Heart left ventricle (tissue), 16 donors: ENCODE measurements around the gene CDH11. TPM values are rescaled to one million over a fixed set of nuclear protein-coding genes. Genes with fewer than 3 reads are reported as not detected.

Source experiments
- ATAC-seq, 4 donors: fragments of 200-7000 bp; cut with Tn5 transposase; one replicate each; pipeline ENCODE4 v1.9.1; 2020 to 2022; ENCODE audit warnings: moderate library complexity in 4 of 4, mild to moderate bottlenecking in 3 of 4, moderate number of reproducible peaks in 1 of 4
- DNase-seq, 5 donors: peaks; one replicate each; pipeline ENCODE4 v3.0.0-alpha.2; 2020
- H3K27ac ChIP-seq, 12 donors: fragments of 200-600 bp; sonication (generic) in 4 of 12; one replicate each; pipeline versions ENCODE4 v1.5.0 to v1.8.0; 2016 to 2022; ENCODE audit warnings: mild to moderate bottlenecking in 2 of 12
- H3K27me3 ChIP-seq, 9 donors: fragments of 200-600 bp; sonication (generic) in 2 of 9; one replicate each; pipeline versions ENCODE4 v1.5.1 to v1.8.0; 2016 to 2022; ENCODE audit warnings: mild to moderate bottlenecking in 3 of 9
- H3K36me3 ChIP-seq, 9 donors: fragments of 200-600 bp; sonication (generic) in 2 of 9; one replicate each; pipeline versions ENCODE4 v1.5.0 to v1.8.0; 2018 to 2022; ENCODE audit warnings: mild to moderate bottlenecking in 2 of 9
- H3K4me1 ChIP-seq, 12 donors: fragments of 200-600 bp; sonication (generic) in 4 of 12; one replicate each; pipeline versions ENCODE4 v1.5.0 to v1.8.0; 2016 to 2022; ENCODE audit warnings: mild to moderate bottlenecking in 3 of 12
- H3K4me3 ChIP-seq, 12 donors: fragments of 200-600 bp; sonication (generic) in 4 of 12; one replicate each; pipeline versions ENCODE4 v1.5.0 to v1.8.0; 2017 to 2022; ENCODE audit warnings: mild to moderate bottlenecking in 9 of 12, moderate library complexity in 4 of 12
- H3K9me3 ChIP-seq, 12 donors: fragments of 200-600 bp; sonication (generic) in 4 of 12; one replicate each; pipeline versions ENCODE4 v1.5.0 to v1.8.0; 2016 to 2022; ENCODE audit warnings: mild to moderate bottlenecking in 1 of 12
- POLR2A ChIP-seq, 2 donors: fragments of 450-650 bp; IDR thresholded peaks; one replicate each; pipeline ENCODE4 v1.6.1; 2017; ENCODE audit warnings: antibody characterized with exemption in 2 of 2, mild to moderate bottlenecking in 2 of 2, moderate library complexity in 2 of 2
- WGBS, 4 donors: extraction: QIAGEN DNeasy Blood & Tissue Kit in 2 of 4; methylation state at CpG; one replicate each; pipeline versions ENCODE4 v1.1.5 to v1.1.7; 2013 to 2018; 5-methylcytosine and 5-hydroxymethylcytosine counted together
- intact Hi-C, 10 donors: fragments of 100-400 bp; cut with DNase I; formaldehyde crosslinking; loops; one replicate each; pipeline versions ENCODE4 v1.11.1 to v1.14.2; 2022
- polyA plus RNA-seq, 2 donors: library from polyadenylated mRNA; stranded (reverse); fragments of 200-250 nt; gene quantifications; one replicate each; pipeline ENCODE4 v1.2.3, GENCODE V29; 2013
- total RNA-seq, 9 donors: library from RNA; depleted of rRNA in 2 of 9; stranded (reverse); fragments of >200 nt in 2 of 9; fragmentation: NEBNext Ultra II Directional in 3 of 9; extraction: Animal tissue kit (Norgen Biotek cat#: 25700) in 3 of 9; gene quantifications; one replicate each; pipeline versions ENCODE4 v1.1.0 to v1.2.4, GENCODE V29; 2016 to 2023
- TF ChIP-seq, protein P1 (sequence below), 12 donors: fragments of 200-600 bp; sonication (generic) in 4 of 12; IDR thresholded peaks; one replicate each; pipeline versions ENCODE4 v1.5.0 to v1.8.0; 2018 to 2022; ENCODE audit warnings: antibody characterized with exemption in 12 of 12, mild to moderate bottlenecking in 5 of 12
- donor health status: ischemic (EF 13 %, LVEDD 7.1; RV severe dilation, severe dysfunction).
- donor health status: healthy with polysubstance abuse.
- donor health status: DM: no; HTN: yes; CAD: no.
- donor health status: DM: no; HTN: no; CAD: no.
- donor health status: ischemic (EF 25% LVEDD 6.9; RV normal size, moderate dysfunction).
- donor health status: ischemic (EF 25% LVEDD 5.7; RV mildly dilated, moderate dysfunction).
- donor health status: healthy.
- donor health status: DM: yes; HTN: yes; CAD: no.
- donor health status: ischemic (EF 35%, LVEDD 5.7; RV mildly dilated, moderate dysfunction).
- donor health status: nonischemic (EF 11% LVEDD 7.7; RV severe dilation, severe dysfunction).
- donor health status: DM: yes; HTN: yes; CAD: no.
- donor health status: PGD.
- donor health status: ischemic (EF 29% LVEDD 5.4; RV normal size, mild dysfunction).
- donor health status: nonischemic (EF 23%, LVEDD 6.1; RV moderate dilation, normal function).

The CDH11 gene
- total and polyA plus RNA-seq, 11 donors: 1.4 to 37.1 (median 7.4) TPM

DNA sequence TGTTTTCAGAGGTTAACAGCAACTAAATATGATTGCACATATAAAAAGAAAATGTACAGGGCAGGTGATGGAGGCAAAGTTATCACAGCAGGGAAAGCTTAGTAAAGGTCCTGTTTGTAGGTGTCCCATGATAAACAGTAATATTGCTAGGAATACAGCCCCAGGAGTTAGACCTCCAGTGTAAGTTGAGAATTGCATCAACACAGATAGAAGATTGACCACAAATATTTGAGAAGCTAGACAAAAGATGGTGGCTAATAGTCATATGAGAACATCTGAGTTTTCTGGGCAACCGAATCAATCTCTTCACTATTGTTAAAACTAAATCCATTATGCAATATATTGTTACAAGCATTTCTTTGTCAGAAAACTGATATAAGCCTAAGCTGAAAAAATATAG is 152.6 kb downstream of the CDH11 start:
- intact Hi-C loops: no loop called here
- Histone ChIP-seq H3K27ac (no peak overlapping the region), H3K4me3 (no peak overlapping the region), H3K4me1 (peaks cover 0 to 13% (median 0%) of the 10 kb centered on the region in 12 donors), H3K36me3 (peaks cover 0 to 39% (median 10%) of the 10 kb centered on the region in 9 donors), H3K9me3 (no peaks in the 10 kb centered on the region), H3K27me3 (no peaks in the 10 kb centered on the region)
- TF ChIP-seq, protein P1, sequence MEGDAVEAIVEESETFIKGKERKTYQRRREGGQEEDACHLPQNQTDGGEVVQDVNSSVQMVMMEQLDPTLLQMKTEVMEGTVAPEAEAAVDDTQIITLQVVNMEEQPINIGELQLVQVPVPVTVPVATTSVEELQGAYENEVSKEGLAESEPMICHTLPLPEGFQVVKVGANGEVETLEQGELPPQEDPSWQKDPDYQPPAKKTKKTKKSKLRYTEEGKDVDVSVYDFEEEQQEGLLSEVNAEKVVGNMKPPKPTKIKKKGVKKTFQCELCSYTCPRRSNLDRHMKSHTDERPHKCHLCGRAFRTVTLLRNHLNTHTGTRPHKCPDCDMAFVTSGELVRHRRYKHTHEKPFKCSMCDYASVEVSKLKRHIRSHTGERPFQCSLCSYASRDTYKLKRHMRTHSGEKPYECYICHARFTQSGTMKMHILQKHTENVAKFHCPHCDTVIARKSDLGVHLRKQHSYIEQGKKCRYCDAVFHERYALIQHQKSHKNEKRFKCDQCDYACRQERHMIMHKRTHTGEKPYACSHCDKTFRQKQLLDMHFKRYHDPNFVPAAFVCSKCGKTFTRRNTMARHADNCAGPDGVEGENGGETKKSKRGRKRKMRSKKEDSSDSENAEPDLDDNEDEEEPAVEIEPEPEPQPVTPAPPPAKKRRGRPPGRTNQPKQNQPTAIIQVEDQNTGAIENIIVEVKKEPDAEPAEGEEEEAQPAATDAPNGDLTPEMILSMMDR (IDR thresholded peaks at IDR 0.05): no peak
- TF ChIP-seq POLR2A (IDR thresholded peaks at IDR 0.05): no peak
- WGBS, 4 donors: 86 to 95% (median 92%) methylated on average over 1 of the region's 1 CpG
- ATAC-seq (no peak), DNase-seq (no peak)

DNA sequence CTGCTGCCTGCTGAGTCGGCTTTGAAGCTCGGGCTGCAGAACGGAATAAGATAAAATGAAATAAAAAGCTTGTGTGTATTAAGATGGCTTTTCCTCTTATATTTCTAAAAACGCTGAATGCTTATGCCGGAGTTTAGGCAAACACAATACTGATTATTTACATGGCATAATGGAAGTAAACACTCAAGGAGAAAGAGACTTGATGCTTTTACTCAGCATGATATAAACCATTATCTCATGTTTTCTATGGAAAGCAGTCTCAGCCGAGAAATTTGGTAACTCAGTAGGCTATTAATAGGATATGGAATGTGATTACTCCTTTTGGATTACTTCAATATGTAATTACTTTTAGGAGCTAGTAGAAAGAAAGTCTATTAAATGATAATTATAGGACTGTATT is 153.3 kb downstream of the CDH11 start:
- no peak for ATAC-seq
- H3K9me3 ChIP-seq: no peaks in the 10 kb centered on the region
- TF ChIP-seq POLR2A (IDR thresholded peaks at IDR 0.05): no peak
- TF ChIP-seq, protein P1 (IDR thresholded peaks at IDR 0.05): no peak
- H3K27ac ChIP-seq: no peak overlapping the region
- no peak overlapping the region for H3K4me3 ChIP-seq
- peaks cover 0 to 13% (median 0%) of the 10 kb centered on the region in 12 donors for H3K4me1 ChIP-seq
- no peaks in the 10 kb centered on the region for H3K27me3 ChIP-seq
- H3K36me3 ChIP-seq: peaks cover 0 to 39% (median 10%) of the 10 kb centered on the region in 9 donors
- 59 to 75% (median 64%) methylated on average over 6 of the region's 6 CpGs for WGBS, 4 donors
- intact Hi-C loops: no loop called here
- no peak for DNase-seq

GRCh38 chr16:64964126-64964540 is 157.7 kb downstream of the CDH11 start:
- no peak for ATAC-seq
- Histone ChIP-seq H3K9me3 (no peaks in the 10 kb centered on the region), H3K27ac (no peak overlapping the region), H3K36me3 (peaks cover 0 to 6% (median 0%) of the 10 kb centered on the region in 9 donors), H3K27me3 (no peaks in the 10 kb centered on the region), H3K4me3 (no peak overlapping the region), H3K4me1 (peaks cover 0 to 11% (median 0%) of the 10 kb centered on the region in 12 donors)
- intact Hi-C loops: no loop called here
- TF ChIP-seq POLR2A (IDR thresholded peaks at IDR 0.05): no peak
- no peak for DNase-seq
- WGBS, 4 donors: 69 to 77% (median 73%) methylated on average over 3 of the region's 3 CpGs

- Histone ChIP-seq H3K27ac (no peak overlapping the region), H3K4me3 (no peak overlapping the region), H3K36me3 (peaks cover 0 to 6% (median 0%) of the 10 kb centered on the region in 9 donors), H3K9me3 (no peaks in the 10 kb centered on the region), H3K4me1 (no peaks in the 10 kb centered on the region), H3K27me3 (no peaks in the 10 kb centered on the region)
- no peak for DNase-seq
- 42 to 54% (median 48%) methylated on average over 2 of the region's 2 CpGs for WGBS, 4 donors
- TF ChIP-seq, protein P1 (IDR thresholded peaks at IDR 0.05): no peak
- intact Hi-C loops: no loop called here
- ATAC-seq: no peak
Observed at GRCh38 chr16:64962786-64963185, 159.1 kb downstream of the CDH11 start.

- intact Hi-C loops: no loop called here
- Histone ChIP-seq H3K9me3 (no peaks in the 10 kb centered on the region), H3K4me1 (peaks cover 0 to 6% (median 0%) of the 10 kb centered on the region in 12 donors), H3K27ac (no peak overlapping the region), H3K4me3 (no peak overlapping the region), H3K27me3 (no peaks in the 10 kb centered on the region), H3K36me3 (no peaks in the 10 kb centered on the region)
- ATAC-seq (no peak), DNase-seq (no peak)
- TF ChIP-seq, protein P1 (IDR thresholded peaks at IDR 0.05): no peak
- no peak for TF ChIP-seq POLR2A (IDR thresholded peaks at IDR 0.05)
- WGBS, 4 donors: 71 to 83% (median 77%) methylated on average over 3 of the region's 3 CpGs
Observed at GRCh38 chr16:64957246-64957645, 164.6 kb downstream of the CDH11 start.
